Astrocyte of the spinal cord (primary cell): ENCODE measurements around the gene ZBTB40.

ENCODE experiments used
- DNase-seq: peaks from one replicate; pipeline ENCODE4 v3.0.0; 2011; ENCODE audit warnings: low read depth, low spot score
- H3K4me3 ChIP-seq: 2 replicates; pipeline ENCODE4 v1.5.1; 2011; ENCODE audit warnings: low read depth, mild to moderate bottlenecking, low read length, moderate library complexity
- in situ Hi-C: cut with HindIII; loops from 2 replicates; pipeline ENCODE4 v1.10.0; 2017; ENCODE audit warnings: low sequenced_read_pairs
- TF ChIP-seq, protein P1 (sequence below): IDR thresholded peaks from 2 replicates; pipeline ENCODE4 v1.5.1; 2012; ENCODE audit warnings: low read depth, mild to moderate bottlenecking, low read length, inconsistent platforms

ZBTB40 gene

DNA sequence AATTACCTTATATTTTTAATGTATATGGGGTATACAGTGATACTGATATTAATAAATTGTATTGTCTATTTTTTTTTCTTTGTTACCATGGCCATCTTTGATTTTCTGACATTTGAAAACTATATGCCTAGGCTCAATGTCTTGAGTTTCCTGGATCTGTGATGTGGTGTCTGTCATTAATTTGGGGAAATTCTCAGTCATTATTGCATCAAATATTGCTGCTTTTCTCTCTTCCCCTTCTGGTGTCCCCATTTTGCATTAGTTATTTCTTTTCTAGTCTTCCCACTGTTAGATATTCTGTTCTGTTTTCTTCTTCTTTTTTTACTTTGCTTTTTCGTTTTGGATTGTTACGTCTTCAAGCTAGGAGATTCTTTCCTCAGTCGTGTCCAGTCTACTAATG, 33.8 kb downstream of the ZBTB40 start:
- in situ Hi-C loops, result no loop called here
- TF ChIP-seq, protein P1, sequence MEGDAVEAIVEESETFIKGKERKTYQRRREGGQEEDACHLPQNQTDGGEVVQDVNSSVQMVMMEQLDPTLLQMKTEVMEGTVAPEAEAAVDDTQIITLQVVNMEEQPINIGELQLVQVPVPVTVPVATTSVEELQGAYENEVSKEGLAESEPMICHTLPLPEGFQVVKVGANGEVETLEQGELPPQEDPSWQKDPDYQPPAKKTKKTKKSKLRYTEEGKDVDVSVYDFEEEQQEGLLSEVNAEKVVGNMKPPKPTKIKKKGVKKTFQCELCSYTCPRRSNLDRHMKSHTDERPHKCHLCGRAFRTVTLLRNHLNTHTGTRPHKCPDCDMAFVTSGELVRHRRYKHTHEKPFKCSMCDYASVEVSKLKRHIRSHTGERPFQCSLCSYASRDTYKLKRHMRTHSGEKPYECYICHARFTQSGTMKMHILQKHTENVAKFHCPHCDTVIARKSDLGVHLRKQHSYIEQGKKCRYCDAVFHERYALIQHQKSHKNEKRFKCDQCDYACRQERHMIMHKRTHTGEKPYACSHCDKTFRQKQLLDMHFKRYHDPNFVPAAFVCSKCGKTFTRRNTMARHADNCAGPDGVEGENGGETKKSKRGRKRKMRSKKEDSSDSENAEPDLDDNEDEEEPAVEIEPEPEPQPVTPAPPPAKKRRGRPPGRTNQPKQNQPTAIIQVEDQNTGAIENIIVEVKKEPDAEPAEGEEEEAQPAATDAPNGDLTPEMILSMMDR, result no peak
- DNase-seq, result no peak
- no peak overlapping the region for H3K4me3 ChIP-seq

DNA sequence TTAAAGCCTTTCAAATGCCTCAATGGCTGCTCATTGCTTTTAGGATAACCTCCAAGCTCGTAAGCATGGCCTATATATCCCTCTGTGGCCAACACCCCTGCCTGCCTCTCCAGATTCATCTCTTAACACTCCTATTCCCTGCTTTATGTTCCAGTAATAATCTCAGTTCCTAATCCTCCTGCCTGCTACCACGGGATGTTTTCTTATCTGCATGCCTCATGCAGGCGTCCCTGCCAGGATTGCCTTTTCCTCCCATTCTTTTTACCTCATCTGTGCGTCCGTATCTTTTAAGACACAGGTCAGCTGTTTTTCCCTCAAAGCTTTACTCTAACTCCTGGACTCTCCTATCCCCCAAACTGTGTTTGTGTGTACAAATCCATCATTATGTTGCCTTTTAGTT, 36.1 kb downstream of the ZBTB40 start:
- no peak overlapping the region for H3K4me3 ChIP-seq
- in situ Hi-C loops, result no loop called here
- DNase-seq, result no peak
- TF ChIP-seq, protein P1, result no peak

- no peak overlapping the region for H3K4me3 ChIP-seq
- TF ChIP-seq, protein P1, result no peak
- in situ Hi-C loops, result no loop called here
- DNase-seq, result no peak
Observed at GRCh38 chr1:22488319-22488718, 36.7 kb downstream of the ZBTB40 start.

DNA sequence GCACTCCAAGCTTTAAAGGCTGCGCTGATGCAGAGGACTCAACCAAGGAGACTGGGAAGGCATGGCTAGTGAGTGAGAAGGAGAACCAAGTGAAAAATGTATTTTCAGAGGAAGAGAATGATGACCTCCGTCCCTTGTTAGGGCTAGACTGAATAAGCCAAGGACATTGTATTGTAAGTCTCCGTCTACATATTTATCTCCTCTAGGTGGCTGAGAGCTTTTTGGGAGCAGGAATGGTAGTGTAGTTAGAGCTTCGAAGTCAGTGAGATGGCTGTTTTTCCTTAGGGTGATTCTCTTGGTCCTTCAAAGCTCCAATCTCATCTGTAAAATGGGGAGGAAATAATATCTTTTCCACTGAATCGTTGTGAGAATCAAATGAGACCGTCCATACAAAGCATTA, 37.6 kb downstream of the ZBTB40 start:
- TF ChIP-seq, protein P1, result no peak
- in situ Hi-C loops, result no loop called here
- no peak for DNase-seq
- H3K4me3 ChIP-seq, result no peak overlapping the region

DNA sequence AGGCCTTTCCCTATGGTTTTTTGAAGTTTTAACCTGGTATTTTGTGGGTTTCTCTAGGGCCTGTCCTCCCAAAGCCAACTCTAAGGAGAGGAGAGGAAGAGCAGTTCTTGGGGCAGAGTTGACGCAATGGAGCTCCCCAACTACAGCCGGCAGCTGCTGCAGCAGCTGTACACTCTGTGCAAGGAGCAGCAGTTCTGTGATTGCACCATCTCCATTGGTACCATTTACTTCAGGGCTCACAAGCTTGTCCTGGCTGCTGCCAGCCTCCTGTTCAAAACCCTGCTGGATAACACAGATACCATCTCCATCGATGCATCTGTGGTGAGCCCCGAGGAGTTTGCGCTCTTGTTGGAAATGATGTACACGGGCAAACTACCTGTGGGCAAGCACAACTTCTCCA, 38.2 kb downstream of the ZBTB40 start:
- in situ Hi-C loops, result no loop called here
- TF ChIP-seq, protein P1, result no peak

GRCh38 chr1:22490309-22490708, 38.7 kb downstream of the ZBTB40 start:
- no peak for DNase-seq
- H3K4me3 ChIP-seq, result no peak overlapping the region
- in situ Hi-C loops, result no loop called here
- TF ChIP-seq, protein P1, result no peak

More for the DNA sequence above, 38.2 kb downstream of the ZBTB40 start:
- DNase-seq, result no peak
- no peak overlapping the region for H3K4me3 ChIP-seq

DNA sequence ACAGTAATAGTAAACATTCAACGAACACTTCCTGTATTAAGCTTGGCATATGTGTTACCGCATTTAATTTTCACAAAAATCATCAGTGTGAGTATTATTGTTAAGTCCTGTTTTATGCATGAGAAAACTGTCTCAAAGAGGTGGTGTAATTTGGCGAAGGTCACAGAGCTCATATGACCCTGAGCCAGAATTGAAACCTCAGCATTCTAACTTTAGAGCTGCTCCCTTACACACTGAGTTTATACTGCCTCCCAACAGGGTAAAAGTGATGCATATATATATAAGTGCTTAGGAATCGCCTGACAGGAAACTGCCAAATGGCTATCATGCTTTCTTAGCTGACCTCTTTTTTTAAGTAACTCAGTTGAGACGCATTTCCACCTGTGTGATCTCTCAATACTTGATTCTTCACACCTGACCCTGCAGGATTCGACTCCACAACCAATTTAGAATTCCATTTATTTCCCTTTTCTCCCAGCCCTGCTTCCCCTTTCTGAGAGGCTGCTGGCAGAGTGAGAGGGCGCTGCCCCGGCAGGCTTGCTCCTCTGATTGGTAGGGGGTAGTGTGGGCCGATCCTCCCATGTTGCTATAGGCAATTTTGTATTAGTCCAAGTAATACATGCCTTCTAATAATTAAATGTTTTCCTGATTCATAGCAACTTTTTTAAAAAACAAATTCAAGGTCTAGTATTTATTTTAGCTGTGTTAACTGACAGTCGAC, 40.5 kb downstream of the ZBTB40 start:
- in situ Hi-C loops, result no loop called here
- TF ChIP-seq, protein P1, result no peak
- no peak overlapping the region for H3K4me3 ChIP-seq
- no peak for DNase-seq
